ENCODE measurements around the gene C19orf25.

The C19orf25 gene

DNA sequence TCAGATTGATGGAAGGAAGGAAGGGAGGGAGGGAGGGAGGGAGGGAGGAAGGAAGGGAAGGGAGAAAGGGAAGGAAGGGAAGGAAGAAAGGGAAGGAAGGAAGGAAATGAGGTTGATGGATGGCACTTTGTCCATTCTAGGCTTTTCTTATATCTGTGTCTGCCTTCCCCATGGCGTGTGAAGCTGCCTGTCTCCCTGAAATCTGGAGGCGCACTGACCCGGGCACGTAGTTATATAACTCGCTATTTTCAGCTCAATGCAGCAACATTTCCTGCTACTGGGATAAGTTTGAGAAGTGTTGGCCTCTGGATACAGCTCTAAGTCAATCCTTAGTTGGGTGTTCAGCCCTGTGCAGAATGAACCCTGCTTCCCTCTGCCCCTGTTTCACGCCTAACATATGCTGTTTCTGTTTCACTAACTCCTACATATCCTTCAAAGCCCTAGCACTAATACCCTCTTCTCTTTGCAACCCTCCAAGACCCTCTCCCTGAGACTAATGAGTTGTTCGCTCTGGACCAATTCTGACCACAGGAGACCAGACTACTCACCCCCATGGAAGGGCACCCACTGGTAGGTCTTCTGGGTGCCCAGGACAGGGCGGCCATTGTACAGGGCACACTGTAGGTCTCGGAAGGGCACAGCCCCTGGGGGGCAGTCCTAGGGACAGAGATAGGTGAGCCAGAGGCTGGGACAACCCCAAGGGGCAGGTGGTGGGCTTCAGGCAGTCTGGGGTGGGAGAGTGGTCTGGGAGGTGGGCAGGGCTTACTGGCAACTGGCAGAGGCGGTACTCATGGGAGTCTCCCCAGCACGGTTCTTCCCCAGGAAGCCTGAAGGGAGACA lies 30.8 kb upstream of the C19orf25 start:
- H3K4me2 ChIP-seq = peak overlapping the region in 10 of 11 experiments; percentile 27 to 91 (median 76); a peak in 17 of 22 replicates
- H3K27me3 ChIP-seq = peaks cover 42 to 55% (median 49%) of the 10 kb centered on the region in 11 experiments
- H3K4me3 ChIP-seq = no peak overlapping the region
- no peak for TF ChIP-seq Cebpa-rat (IDR thresholded peaks at IDR 0.05)
- H3K27ac ChIP-seq = no peak overlapping the region
- no peaks in the 10 kb centered on the region for H3K36me3 ChIP-seq
- H3K4me1 ChIP-seq = peaks cover 15 to 49% (median 40%) of the 10 kb centered on the region in 10 experiments
- 0 out of 22 replicates have a peak overlapping the region, but pooled peaks of 1 of the 11 experiments have one; percentile 14 for H3K9ac ChIP-seq
- H3K9me3 ChIP-seq (replicated peaks in 1 of 11) = peaks cover 0 to 13% (median 0%) of the 10 kb centered on the region in 11 experiments; a peak in 5 of 22 replicates
- peaks cover 0 to 14% (median 4%) of the 10 kb centered on the region in 11 experiments; a peak in 8 of 22 replicates for H4K20me1 ChIP-seq

DNA sequence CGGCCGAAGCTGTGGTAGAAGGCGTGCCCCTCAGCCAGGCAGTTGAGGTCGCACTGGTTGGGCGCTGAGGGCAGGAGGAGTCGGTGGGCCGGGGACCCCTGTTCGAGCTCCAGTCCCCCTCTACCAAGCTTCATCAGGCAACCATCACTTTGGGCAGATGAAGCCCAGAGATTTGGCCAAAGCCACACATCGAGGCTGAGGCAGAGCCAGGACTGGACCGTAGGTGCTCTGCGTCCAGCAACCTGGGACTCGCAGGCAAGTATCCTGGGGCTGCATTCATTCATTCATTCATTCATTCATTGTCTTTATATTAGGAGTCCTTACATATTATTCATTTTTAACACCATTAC lies 29.5 kb upstream of the C19orf25 start:
- peaks cover 44 to 57% (median 51%) of the 10 kb centered on the region in 11 experiments for H3K27me3 ChIP-seq
- H3K27ac ChIP-seq = no peak overlapping the region
- H3K9me3 ChIP-seq (replicated peaks in 1 of 11) = peaks cover 0 to 13% (median 0%) of the 10 kb centered on the region in 11 experiments; a peak in 5 of 22 replicates
- peaks cover 19 to 55% (median 46%) of the 10 kb centered on the region in 10 experiments for H3K4me1 ChIP-seq
- H3K4me2 ChIP-seq = peak overlapping the region; percentile 73 to 91 (median 85)
- peaks cover 0 to 14% (median 4%) of the 10 kb centered on the region in 11 experiments; a peak in 8 of 22 replicates for H4K20me1 ChIP-seq
- peak overlapping the region in 5 of 11 experiments; percentile 9 to 78 (median 41); a peak in 5 of 22 replicates for H3K9ac ChIP-seq
- H3K36me3 ChIP-seq = no peaks in the 10 kb centered on the region
- no peak for TF ChIP-seq Cebpa-rat (IDR thresholded peaks at IDR 0.05)
- peak overlapping the region; percentile 41 to 69 (median 60); a peak in 19 of 20 replicates for H3K4me3 ChIP-seq

DNA sequence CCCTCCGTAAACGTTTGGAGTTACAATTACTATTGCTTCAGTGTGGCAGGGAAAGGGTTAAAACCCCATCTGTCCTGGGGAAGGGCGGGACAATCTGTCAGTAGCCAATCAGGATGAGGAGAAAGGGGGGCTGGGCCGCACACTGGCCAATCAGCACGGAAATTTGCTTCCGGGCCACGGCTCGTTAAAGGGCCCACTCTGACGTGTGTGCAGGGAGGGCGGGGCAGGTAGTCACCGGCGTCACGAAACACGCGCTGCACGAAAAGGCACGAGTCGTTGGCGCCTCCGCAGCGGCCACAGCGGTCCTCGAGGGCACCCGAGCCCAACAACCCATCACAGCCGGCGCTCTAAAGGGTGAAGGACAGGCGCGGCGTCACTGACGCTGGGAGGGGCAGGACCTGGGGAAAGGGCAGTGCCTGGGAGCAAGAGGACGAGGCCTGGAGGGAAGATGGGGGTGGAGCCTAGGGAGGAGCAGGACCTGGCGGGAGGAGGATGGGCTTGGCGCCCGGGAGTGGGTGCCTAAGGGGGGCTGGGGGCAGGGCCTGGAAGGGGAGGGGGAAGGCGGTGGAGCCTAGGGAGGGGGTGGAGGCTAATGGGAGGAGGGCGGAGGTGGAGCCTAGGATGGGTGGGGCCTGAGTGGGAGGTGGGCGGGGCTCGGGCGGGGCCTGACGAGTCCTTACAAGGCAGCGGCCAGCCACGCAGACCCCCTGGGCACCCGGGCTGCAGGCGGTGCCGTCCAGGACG lies 28.9 kb upstream of the C19orf25 start:
- Histone ChIP-seq H3K4me2 (peak overlapping the region; percentile 77 to 91 (median 85)), H3K27me3 (peaks cover 44 to 57% (median 51%) of the 10 kb centered on the region in 11 experiments), H3K4me3 (peak overlapping the region; percentile 51 to 69 (median 60))

DNA sequence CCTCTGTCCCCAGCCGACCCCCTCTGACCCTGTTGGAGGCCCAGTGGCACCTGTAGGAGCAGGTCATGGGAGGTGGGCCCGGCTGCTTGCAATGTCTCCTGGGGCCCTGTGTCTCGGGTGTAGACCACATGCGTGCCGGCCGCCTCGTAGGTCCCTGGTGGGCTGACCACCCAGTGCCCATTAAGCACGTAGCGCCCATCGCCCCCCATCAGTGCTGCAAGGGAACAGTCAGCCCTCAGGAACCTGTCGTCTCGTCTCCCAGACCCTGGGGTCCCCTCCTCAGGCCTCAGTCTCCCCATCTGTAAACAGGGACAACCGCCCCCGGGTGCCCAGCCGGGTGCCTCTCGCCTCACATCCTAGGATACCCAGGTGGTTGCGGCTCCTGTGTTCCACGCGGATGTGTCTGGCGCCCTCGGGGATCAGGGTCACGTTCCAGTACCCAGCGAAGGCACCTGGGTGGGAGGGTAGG lies 28.2 kb upstream of the C19orf25 start:
- H4K20me1 ChIP-seq = peaks cover 0 to 13% (median 0%) of the 10 kb centered on the region in 11 experiments; a peak in 8 of 22 replicates
- no peaks in the 10 kb centered on the region for H3K36me3 ChIP-seq
- peaks cover 0 to 13% (median 0%) of the 10 kb centered on the region in 11 experiments; a peak in 5 of 22 replicates for H3K9me3 ChIP-seq (replicated peaks in 1 of 11)
- no peak for TF ChIP-seq Cebpa-rat (IDR thresholded peaks at IDR 0.05)
- H3K4me2 ChIP-seq = peak overlapping the region; percentile 74 to 91 (median 82)
- peak overlapping the region in 8 of 10 experiments; percentile 34 to 69 (median 60); a peak in 17 of 20 replicates for H3K4me3 ChIP-seq
- peaks cover 37 to 57% (median 49%) of the 10 kb centered on the region in 11 experiments for H3K27me3 ChIP-seq
- H3K9ac ChIP-seq = peak overlapping the region; percentile 40 to 80 (median 72); a peak in 18 of 22 replicates
- peaks cover 24 to 59% (median 50%) of the 10 kb centered on the region in 10 experiments for H3K4me1 ChIP-seq
- peak overlapping the region; percentile 63 to 85 (median 76); a peak in 21 of 22 replicates for H3K27ac ChIP-seq

More for the DNA sequence above, 28.9 kb upstream of the C19orf25 start:
- H3K9me3 ChIP-seq (replicated peaks in 1 of 11) = peaks cover 0 to 13% (median 0%) of the 10 kb centered on the region in 11 experiments; a peak in 5 of 22 replicates
- peaks cover 24 to 57% (median 51%) of the 10 kb centered on the region in 10 experiments for H3K4me1 ChIP-seq
- no peak for TF ChIP-seq Cebpa-rat (IDR thresholded peaks at IDR 0.05)
- H3K36me3 ChIP-seq = no peaks in the 10 kb centered on the region
- H4K20me1 ChIP-seq = peaks cover 0 to 14% (median 3%) of the 10 kb centered on the region in 11 experiments; a peak in 8 of 22 replicates
- peak overlapping the region; percentile 54 to 80 (median 76) for H3K9ac ChIP-seq
- H3K27ac ChIP-seq = peak overlapping the region; percentile 65 to 85 (median 76); a peak in 21 of 22 replicates

DNA sequence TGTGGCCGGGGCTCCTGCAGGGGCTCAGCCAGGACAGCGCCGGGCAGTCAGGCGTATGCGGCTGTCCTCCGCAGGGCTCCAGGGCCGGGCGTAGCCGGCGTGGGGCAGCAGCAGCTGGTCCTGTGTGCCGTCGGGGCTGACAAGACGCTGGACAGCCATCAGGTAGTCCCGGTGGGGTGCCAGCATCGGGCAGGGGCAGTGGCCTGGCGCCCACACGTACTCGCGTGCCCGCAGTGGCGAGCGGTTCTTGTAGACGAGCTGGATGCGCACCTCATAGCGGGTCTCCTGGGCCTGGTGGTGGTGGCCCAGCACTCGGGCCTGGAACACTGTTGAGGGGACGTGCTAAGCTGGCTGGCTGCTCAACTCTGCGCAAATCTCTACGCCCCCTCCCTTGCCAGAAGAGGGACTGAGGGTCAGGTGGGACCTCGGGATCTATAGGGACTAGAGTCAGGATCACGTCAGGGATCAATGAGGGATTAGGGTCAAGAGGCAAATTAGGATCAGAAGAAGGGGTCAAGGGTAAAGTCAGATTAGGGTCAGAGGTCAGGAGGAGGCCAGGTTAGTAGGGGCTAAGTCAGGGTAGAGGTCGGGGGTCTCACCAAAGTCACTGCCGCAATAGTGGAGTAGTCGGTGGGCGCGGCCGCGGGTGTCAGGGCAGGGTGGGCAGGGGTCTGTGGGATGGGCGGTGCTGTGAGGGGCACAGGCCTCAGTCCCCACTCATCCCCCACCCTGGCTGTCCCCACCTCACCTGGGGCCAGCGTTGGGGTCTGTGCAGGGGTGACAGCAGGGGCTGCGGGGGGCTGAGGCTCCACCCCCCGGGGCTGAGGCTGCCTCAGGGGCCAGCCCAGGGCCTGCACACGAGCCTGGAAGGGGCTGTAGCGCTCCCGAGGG lies 27.2 kb upstream of the C19orf25 start:
- Histone ChIP-seq H3K36me3 (no peaks in the 10 kb centered on the region), H3K4me3 (no peak overlapping the region), H3K4me2 (peak overlapping the region in 3 of 11 experiments; percentile 74 to 80 (median 77); a peak in 1 of 22 replicates), H3K4me1 (peaks cover 24 to 55% (median 46%) of the 10 kb centered on the region in 10 experiments), H3K9me3 (replicated peaks in 1 of 11) (peaks cover 0 to 13% (median 0%) of the 10 kb centered on the region in 11 experiments; a peak in 5 of 22 replicates), H3K27ac (no peak overlapping the region), H3K9ac (no peak overlapping the region), H3K27me3 (peaks cover 27 to 48% (median 43%) of the 10 kb centered on the region in 11 experiments), H4K20me1 (peaks cover 0 to 11% (median 0%) of the 10 kb centered on the region in 11 experiments; a peak in 5 of 22 replicates)
- no peak for TF ChIP-seq Cebpa-rat (IDR thresholded peaks at IDR 0.05)

DNA sequence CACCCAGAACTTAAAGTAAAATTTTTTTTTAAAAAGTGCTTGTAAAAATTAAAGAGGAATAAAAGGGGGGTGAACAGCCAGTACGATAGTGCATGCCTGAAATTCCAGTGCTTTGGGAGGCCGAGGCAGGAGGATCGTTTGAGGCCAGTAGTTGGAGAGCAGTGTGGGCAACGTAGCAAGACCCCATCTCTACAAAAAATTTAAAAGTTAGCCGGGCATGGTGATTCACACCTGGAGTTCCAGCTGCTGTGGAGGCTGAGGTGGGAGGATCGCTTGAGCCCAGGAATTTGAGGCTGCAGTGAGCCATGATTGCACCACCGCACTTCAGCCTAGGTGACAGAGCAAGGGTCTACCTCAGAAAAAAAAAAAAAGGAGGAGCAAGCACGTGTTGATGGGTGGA lies 26.0 kb upstream of the C19orf25 start:
- H3K27ac ChIP-seq = no peak overlapping the region
- H3K9ac ChIP-seq = no peak overlapping the region

DNA sequence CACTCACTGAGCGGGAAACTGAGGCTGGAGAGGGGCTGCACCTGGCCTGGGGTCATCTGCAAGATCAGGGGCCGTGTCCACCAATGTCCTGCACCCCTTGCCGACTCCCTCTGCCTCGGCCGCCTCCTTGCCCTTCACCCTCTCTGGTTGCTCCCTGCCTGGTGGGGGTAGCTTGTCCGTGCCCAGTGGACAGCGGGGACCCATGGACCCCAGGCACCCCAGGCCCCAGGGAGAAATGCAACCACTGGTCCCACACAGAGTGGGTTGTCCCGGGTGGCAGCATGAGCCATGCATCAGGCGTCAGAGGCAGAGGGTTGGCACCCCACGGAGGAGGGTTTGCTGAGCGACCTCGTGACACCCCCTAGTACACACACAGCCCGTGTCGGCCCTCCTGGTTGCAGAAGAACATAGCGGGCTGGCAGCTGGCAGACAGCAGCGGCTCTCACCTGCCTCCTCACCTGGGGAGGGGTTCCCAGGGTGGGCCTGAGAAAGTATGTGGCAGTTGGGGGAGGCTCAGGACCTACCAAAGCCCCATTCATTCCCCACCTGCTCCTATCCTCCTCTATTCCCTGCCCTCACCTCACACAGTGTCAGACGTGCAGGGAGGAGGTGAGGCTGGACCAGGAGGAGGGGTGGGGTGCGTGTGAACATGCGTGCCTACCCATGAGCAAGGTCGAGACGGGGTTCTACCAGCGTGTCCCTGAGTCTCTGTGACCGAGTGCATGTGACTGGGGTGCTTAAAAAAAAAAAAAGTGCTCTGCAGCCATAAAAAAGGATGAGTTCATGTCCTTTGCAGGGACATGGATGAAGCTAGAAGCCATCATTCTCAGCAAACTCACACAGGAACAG lies 25.1 kb upstream of the C19orf25 start:
- Histone ChIP-seq H3K9me3 (replicated peaks in 1 of 11) (peaks cover 0 to 25% (median 9%) of the 10 kb centered on the region in 11 experiments; a peak in 15 of 22 replicates), H3K9ac (no peak overlapping the region), H3K27me3 (peaks cover 11 to 32% (median 26%) of the 10 kb centered on the region in 11 experiments; a peak in 21 of 22 replicates), H3K4me2 (peak overlapping the region; percentile 19 to 80 (median 53); a peak in 20 of 22 replicates), H3K4me3 (no peak overlapping the region; a peak in 1 of 20 replicates), H3K4me1 (peaks cover 14 to 42% (median 30%) of the 10 kb centered on the region in 10 experiments), H3K27ac (no peak overlapping the region), H4K20me1 (no peaks in the 10 kb centered on the region; a peak in 1 of 22 replicates), H3K36me3 (no peaks in the 10 kb centered on the region)
- no peak for TF ChIP-seq Cebpa-rat (IDR thresholded peaks at IDR 0.05)

More for the DNA sequence above, 26.0 kb upstream of the C19orf25 start:
- TF ChIP-seq Cebpa-rat (IDR thresholded peaks at IDR 0.05) = no peak
- Histone ChIP-seq H3K36me3 (no peaks in the 10 kb centered on the region), H3K9me3 (replicated peaks in 1 of 11) (peaks cover 0 to 17% (median 5%) of the 10 kb centered on the region in 11 experiments; a peak in 15 of 22 replicates), H3K27me3 (peaks cover 15 to 36% (median 31%) of the 10 kb centered on the region in 11 experiments; a peak in 21 of 22 replicates), H3K4me1 (peaks cover 19 to 50% (median 38%) of the 10 kb centered on the region in 10 experiments), H3K4me2 (no peak overlapping the region), H4K20me1 (peaks cover 0 to 4% (median 0%) of the 10 kb centered on the region in 11 experiments; a peak in 2 of 22 replicates), H3K4me3 (no peak overlapping the region)
